Uterus (tissue), 4 donors: Measurements from ENCODE around the gene CHN2. TPM values are rescaled to one million over a fixed set of nuclear protein-coding genes. Genes with fewer than 3 reads are reported as not detected.

ENCODE experiments used
- DNase-seq, 2 donors: peaks; one replicate each; pipeline ENCODE4 v3.0.0-alpha.2; 2019 to 2020
- H3K27ac ChIP-seq, 2 donors: fragments of 200-600 bp; sonication (generic); 1 replicate in 1 of 2; 2 replicates in 1 of 2; pipeline ENCODE4 v1.5.1; 2016 to 2018
- H3K27me3 ChIP-seq, 2 donors: fragments of 200-600 bp; sonication (generic); one replicate each; pipeline ENCODE4 v1.5.1; 2018 to 2019; ENCODE audit warnings: control low read depth in 1 of 2
- H3K36me3 ChIP-seq, 2 donors: fragments of 200-600 bp; sonication (generic); one replicate each; pipeline ENCODE4 v1.5.1; 2019; ENCODE audit warnings: control low read depth in 1 of 2
- H3K4me1 ChIP-seq, 2 donors: fragments of 200-600 bp; sonication (generic); one replicate each; pipeline ENCODE4 v1.5.1; 2018 to 2019; ENCODE audit warnings: control low read depth in 1 of 2
- H3K4me3 ChIP-seq, 2 donors: fragments of 200-600 bp; sonication (generic); 1 replicate in 1 of 2; 2 replicates in 1 of 2; pipeline ENCODE4 v1.5.1; 2018 to 2019; ENCODE audit warnings: mild to moderate bottlenecking in 1 of 2
- H3K9me3 ChIP-seq, 2 donors: fragments of 200-600 bp; sonication (generic); one replicate each; pipeline ENCODE4 v1.5.1; 2019; ENCODE audit warnings: control low read depth in 1 of 2
- CTCF ChIP-seq, 4 experiments: fragments of 200-600 bp in 2 of 4; fragments of 450-650 bp in 2 of 4; sonication (generic) in 2 of 4; IDR thresholded peaks; one replicate each; pipeline ENCODE4 v1.5.1; 2016 to 2019; ENCODE audit warnings: antibody characterized with exemption in 4 of 4, mild to moderate bottlenecking in 2 of 4, moderate library complexity in 1 of 4
- POLR2A ChIP-seq, 2 donors: fragments of 450-650 bp; IDR thresholded peaks; one replicate each; pipeline ENCODE4 v1.6.1; 2016; ENCODE audit warnings: antibody characterized with exemption in 2 of 2, mild to moderate bottlenecking in 1 of 2, moderate library complexity in 1 of 2
- intact Hi-C: fragments of 100-400 bp; cut with DNase I; formaldehyde crosslinking; loops from one replicate; pipeline ENCODE4 v1.15.1; 2023; ENCODE audit warnings: low total_unique reads
- total RNA-seq, 4 donors: library from RNA; depleted of rRNA in 3 of 4; stranded (reverse); fragments of >200 nt in 3 of 4; gene quantifications; one replicate each; pipeline versions ENCODE4 v1.1.0 to v1.2.4, GENCODE V29; 2014 to 2023
- donor health status: DM: yes; HTN: yes; CAD: no.

CHN2 gene
- total RNA-seq, 4 donors from 2014 or later, result 9.8 to 22.9 (median 18.3) TPM

GRCh38 chr7:29426587-29426986 lies 232.0 kb downstream of the CHN2 start:
- intact Hi-C loops, result no loop called here
- TF ChIP-seq POLR2A (IDR thresholded peaks at IDR 0.05) (no peak), CTCF (IDR thresholded peaks at IDR 0.05) (no peak)
- Histone ChIP-seq H3K9me3 (no peaks in the 10 kb centered on the region), H3K4me3 (no peak overlapping the region), H3K27ac (no peak overlapping the region), H3K4me1 (no peaks in the 10 kb centered on the region), H3K36me3 (no peaks in the 10 kb centered on the region), H3K27me3 (no peaks in the 10 kb centered on the region)
- no peak for DNase-seq

GRCh38 chr7:29429401-29429800 lies 234.8 kb downstream of the CHN2 start:
- Histone ChIP-seq H3K4me3 (no peak overlapping the region), H3K27ac (no peak overlapping the region), H3K36me3 (no peaks in the 10 kb centered on the region), H3K4me1 (no peaks in the 10 kb centered on the region), H3K9me3 (no peaks in the 10 kb centered on the region), H3K27me3 (no peaks in the 10 kb centered on the region)
- TF ChIP-seq POLR2A (IDR thresholded peaks at IDR 0.05) (no peak), CTCF (IDR thresholded peaks at IDR 0.05) (no peak)
- intact Hi-C loops, result no loop called here
- DNase-seq, result no peak

DNA sequence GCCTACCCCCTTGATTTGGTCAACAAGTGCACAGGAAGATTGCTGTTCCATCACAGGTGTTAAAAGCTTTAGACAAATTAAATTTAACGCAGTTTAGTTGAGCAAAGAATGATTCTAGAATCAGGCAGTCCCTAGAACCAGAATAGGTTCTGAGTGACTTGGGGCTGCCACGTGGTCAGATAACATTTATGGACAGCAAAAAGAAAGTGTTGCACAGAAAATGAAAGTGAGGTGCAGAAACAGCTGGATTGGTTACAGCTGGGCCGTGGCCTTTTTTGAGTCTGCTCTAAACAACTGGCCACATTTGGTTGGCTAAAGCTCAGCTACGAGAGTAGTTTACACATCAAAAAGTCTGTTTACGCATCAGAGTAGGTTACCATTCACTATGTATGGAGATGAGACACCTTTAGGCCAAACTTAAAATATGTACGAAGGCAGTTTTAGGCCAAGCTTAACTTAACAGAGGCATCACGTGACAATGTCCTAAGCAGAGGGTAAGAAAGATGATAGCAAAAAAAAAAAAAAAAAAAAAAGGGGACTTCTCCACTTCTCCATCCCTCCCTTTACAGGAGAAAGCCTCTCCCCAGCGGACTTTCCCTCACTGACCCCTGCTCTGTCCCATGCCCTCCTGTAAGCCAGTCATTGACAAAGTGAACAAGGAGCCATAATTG lies 235.8 kb downstream of the CHN2 start:
- no peaks in the 10 kb centered on the region for H3K36me3 ChIP-seq
- H3K27ac ChIP-seq, result no peak overlapping the region
- H3K9me3 ChIP-seq, result no peaks in the 10 kb centered on the region
- intact Hi-C loops, result no loop called here
- no peaks in the 10 kb centered on the region for H3K4me1 ChIP-seq
- TF ChIP-seq POLR2A (IDR thresholded peaks at IDR 0.05), result no peak
- no peak for TF ChIP-seq CTCF (IDR thresholded peaks at IDR 0.05)
- H3K27me3 ChIP-seq, result no peaks in the 10 kb centered on the region
- no peak for DNase-seq
- no peak overlapping the region for H3K4me3 ChIP-seq

GRCh38 chr7:29431686-29432085 lies 237.1 kb downstream of the CHN2 start:
- Histone ChIP-seq H3K27ac (no peak overlapping the region), H3K36me3 (no peaks in the 10 kb centered on the region), H3K9me3 (no peaks in the 10 kb centered on the region), H3K4me1 (no peaks in the 10 kb centered on the region), H3K27me3 (no peaks in the 10 kb centered on the region), H3K4me3 (no peak overlapping the region)
- DNase-seq, result no peak
- TF ChIP-seq CTCF (IDR thresholded peaks at IDR 0.05), result no peak
- no peak for TF ChIP-seq POLR2A (IDR thresholded peaks at IDR 0.05)
- intact Hi-C loops, result no loop called here

DNA sequence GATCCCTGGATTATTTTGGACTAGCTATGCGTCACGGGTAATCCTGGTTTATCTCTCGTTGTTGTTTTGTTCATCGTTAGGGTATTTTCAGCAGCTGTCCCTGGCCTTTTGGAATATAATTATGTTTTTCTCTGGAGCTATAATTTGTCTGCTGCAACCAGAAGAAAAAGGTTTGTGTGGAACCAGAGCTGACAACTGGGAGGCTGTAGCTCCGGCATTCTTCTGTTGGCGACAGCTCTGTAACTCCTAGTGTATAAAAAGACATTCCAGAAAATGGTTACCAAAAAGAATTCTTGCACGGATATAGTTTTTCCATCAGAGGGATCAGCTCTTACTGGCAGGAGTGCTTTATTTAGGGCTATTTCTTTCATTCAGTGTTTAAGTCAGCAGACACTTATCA lies 238.1 kb downstream of the CHN2 start:
- intact Hi-C loops, result no loop called here
- Histone ChIP-seq H3K27ac (no peak overlapping the region), H3K4me3 (no peak overlapping the region), H3K4me1 (no peaks in the 10 kb centered on the region), H3K9me3 (no peaks in the 10 kb centered on the region), H3K27me3 (no peaks in the 10 kb centered on the region), H3K36me3 (no peaks in the 10 kb centered on the region)
- TF ChIP-seq CTCF (IDR thresholded peaks at IDR 0.05) (no peak), POLR2A (IDR thresholded peaks at IDR 0.05) (no peak)
- no peak for DNase-seq
